ENCODE results near the gene NF1.
"Not testable (repeated sequence)": the region's sequence is repeated elsewhere in the genome, so short reads cannot be mapped to it uniquely, and the experiment has no call there.

Gene NF1

GRCh38 chr17:31130286-31131224 is 35.8 kb downstream of the NF1 start:
- DNase-seq, result no peak

GRCh38 chr17:31131299-31131698 is 36.5 kb downstream of the NF1 start:
- no peak for DNase-seq

- no peak for DNase-seq
These were observed 38.2 kb downstream of the NF1 start for GRCh38 chr17:31132977-31133376.

- no peak for DNase-seq
These were observed 39.8 kb downstream of the NF1 start for GRCh38 chr17:31134576-31134975.

- no peak for DNase-seq
These were observed 41.5 kb downstream of the NF1 start for GRCh38 chr17:31136319-31136718.

GRCh38 chr17:31140111-31140510 is 45.3 kb downstream of the NF1 start:
- no peak for DNase-seq

- DNase-seq, result no peak
These were observed 49.7 kb downstream of the NF1 start for GRCh38 chr17:31144428-31144827.

- DNase-seq, result no peak
These were observed 50.1 kb downstream of the NF1 start for GRCh38 chr17:31144836-31145235.

GRCh38 chr17:31147507-31148202 is 52.9 kb downstream of the NF1 start:
- no peak for DNase-seq

GRCh38 chr17:31148205-31148604 is 53.4 kb downstream of the NF1 start:
- DNase-seq, result no peak

- no peak for DNase-seq
These were observed 57.5 kb downstream of the NF1 start for GRCh38 chr17:31152271-31152670.

GRCh38 chr17:31155208-31155810 is 60.5 kb downstream of the NF1 start:
- DNase-seq, result no peak

GRCh38 chr17:31156326-31156725 is 61.5 kb downstream of the NF1 start:
- DNase-seq, result no peak

GRCh38 chr17:31156864-31157263 is 62.1 kb downstream of the NF1 start:
- DNase-seq, result not testable (repeated sequence)

- no peak for DNase-seq
These were observed 64.1 kb downstream of the NF1 start for GRCh38 chr17:31158746-31159377.

- DNase-seq, result no peak
These were observed 68.5 kb downstream of the NF1 start for GRCh38 chr17:31163091-31163781.

- peak in 1 of 58 donors; percentile 1 for DNase-seq
These were observed 72.3 kb downstream of the NF1 start for GRCh38 chr17:31167111-31167510.

GRCh38 chr17:31171701-31172100 is 76.9 kb downstream of the NF1 start:
- no peak for DNase-seq

GRCh38 chr17:31172388-31172787 is 77.6 kb downstream of the NF1 start:
- no peak for DNase-seq

GRCh38 chr17:31174215-31174614 is 79.4 kb downstream of the NF1 start:
- no peak for DNase-seq

GRCh38 chr17:31175237-31175636 is 80.5 kb downstream of the NF1 start:
- no peak for DNase-seq

All from anterior cingulate cortex (tissue), 58 donors.